ENCODE measurements around the gene RNF130. TPM values are rescaled to one million over a fixed set of nuclear protein-coding genes. Genes with fewer than 3 reads are reported as not detected.

Gene RNF130
- total RNA-seq, 1 experiment from 2014 or later, result 58.5 TPM

- Mint-ChIP-seq H3K4me3 (no peak overlapping the region), H3K27me3 (ENCODE audit: low read depth) (no peaks in the 10 kb centered on the region), H3K36me3 (no peaks in the 10 kb centered on the region), H3K4me1 (peaks cover 3% of the 10 kb centered on the region; the same call in 1 of the 2 replicates), H3K9me3 (peaks cover under 1% of the 10 kb centered on the region; the same call in 1 of the 2 replicates), H3K27ac (no peak overlapping the region)
- TF ChIP-seq E2F5 (CRISPR knock-in tag; IDR thresholded peaks at IDR 0.05) (no peak), NR3C1 (CRISPR knock-in tag; conservative IDR thresholded peaks at IDR 0.05; ENCODE audit: low read depth) (no peak), SOX15 (CRISPR knock-in tag; IDR thresholded peaks at IDR 0.05) (no peak), CREM (CRISPR knock-in tag; IDR thresholded peaks at IDR 0.05) (no peak), E2F4 (CRISPR knock-in tag; IDR thresholded peaks at IDR 0.05; ENCODE audit: borderline replicate concordance, low read depth) (no peak), CBFB (CRISPR knock-in tag; IDR thresholded peaks at IDR 0.05; ENCODE audit: low read depth) (no peak), ZNF425 (CRISPR knock-in tag; conservative IDR thresholded peaks at IDR 0.05) (no peak), RELA (CRISPR knock-in tag; IDR thresholded peaks at IDR 0.05; ENCODE audit: borderline replicate concordance) (no peak)
- ATAC-seq (no peak), DNase-seq (ENCODE audit: low spot score) (no peak)
- ChIA-PET CTCF (no interaction called here), POLR2A (no interaction called here)
Observed at GRCh38 chr5:180113660-180114303, 42.2 kb upstream of the RNF130 start.

GRCh38 chr5:180112181-180112861, 40.8 kb upstream of the RNF130 start:
- ChIA-PET CTCF (interaction anchor here (0.7 kb wide), 1 partner anchor 15 kb away, joined by 4 read pairs; no protein-coding TSS in a partner anchor), POLR2A (no interaction called here)
- Mint-ChIP-seq H3K27ac (no peak overlapping the region), H3K36me3 (peaks cover 8% of the 10 kb centered on the region), H3K4me3 (no peak overlapping the region), H3K27me3 (ENCODE audit: low read depth) (no peaks in the 10 kb centered on the region), H3K9me3 (peaks cover 11% of the 10 kb centered on the region), H3K4me1 (peaks cover 3% of the 10 kb centered on the region; the same call in 1 of the 2 replicates)
- DNase-seq (ENCODE audit: low spot score) (no peak), ATAC-seq (no peak)
- TF ChIP-seq GABPB1 (CRISPR knock-in tag; IDR thresholded peaks at IDR 0.05) (no peak), E2F1 (CRISPR knock-in tag; IDR thresholded peaks at IDR 0.05) (no peak), USF1 (CRISPR knock-in tag; IDR thresholded peaks at IDR 0.05) (no peak), ZNF423 (CRISPR knock-in tag; IDR thresholded peaks at IDR 0.05) (no peak), ERG (CRISPR knock-in tag; IDR thresholded peaks at IDR 0.05) (no peak)
